Measurements from ENCODE around the gene NF2. TPM values are rescaled to one million over a fixed set of nuclear protein-coding genes. Genes with fewer than 3 reads are reported as not detected.

The NF2 gene
- total and polyA plus RNA-seq, 4 donors = 8.9 to 49.7 (median 16.3) TPM

DNA sequence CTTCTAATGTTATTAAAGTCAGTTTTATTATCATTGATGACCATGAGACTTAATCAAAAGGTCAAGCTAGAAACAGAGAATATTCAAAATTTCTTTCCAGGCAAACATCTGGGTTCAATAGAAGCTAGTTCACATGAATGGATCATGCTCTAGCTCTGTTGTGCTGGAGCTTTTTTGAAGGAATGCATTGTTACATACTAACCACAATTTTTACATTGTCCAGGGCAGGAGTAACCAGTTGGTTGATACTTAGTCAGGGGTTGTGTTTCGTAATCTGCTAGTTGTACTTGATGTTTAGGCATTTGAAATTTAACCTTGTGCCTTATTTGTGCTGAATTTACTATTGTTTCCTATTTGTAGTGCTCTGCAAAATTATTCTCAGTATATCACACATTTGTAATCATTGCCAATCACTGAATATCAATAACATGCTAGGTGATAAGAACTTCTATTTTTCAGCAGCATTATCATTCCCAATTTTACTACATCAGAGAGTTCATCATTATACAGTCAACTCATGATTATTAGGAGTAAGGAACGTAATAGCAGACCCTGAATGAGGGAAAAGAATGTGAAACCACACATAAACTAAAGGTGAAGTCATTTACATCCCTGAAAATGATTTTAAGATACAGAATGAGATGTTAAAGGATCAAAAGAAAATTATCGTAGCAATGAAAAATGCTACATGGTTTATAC lies 23.2 kb downstream of the NF2 start:
- TF ChIP-seq CTCF (IDR thresholded peaks at IDR 0.05; ENCODE audit: control extremely low read depth, extremely low read depth) = no peak

GRCh38 chr22:29627196-29627535 lies 23.7 kb downstream of the NF2 start:
- no peak for TF ChIP-seq CTCF (IDR thresholded peaks at IDR 0.05; ENCODE audit: control extremely low read depth, extremely low read depth)
- no peak overlapping the region for H3K4me3 ChIP-seq
- WGBS, 2 donors = 77 to 83% methylated on average over 3 of the region's 3 CpGs
- no peaks in the 10 kb centered on the region for H3K36me3 ChIP-seq (ENCODE audit: control insufficient read depth in 4 of 4, insufficient read depth in 4 of 4, low read length in 4 of 4)
- peaks cover 3 to 12% (median 10%) of the 10 kb centered on the region in 5 donors for H3K4me1 ChIP-seq (ENCODE audit: control insufficient read depth in 5 of 5, insufficient read depth in 5 of 5, low read length in 5 of 5)
- DNase-seq (no peak), ATAC-seq (ENCODE audit: insufficient read depth, low FRiP score) (no peak)
- H3K27me3 ChIP-seq (ENCODE audit: control insufficient read depth in 3 of 3, insufficient read depth in 3 of 3, low read length in 2 of 3) = no peaks in the 10 kb centered on the region
- no peak overlapping the region for H3K9ac ChIP-seq (ENCODE audit: insufficient read depth in 1 of 2, low read length in 2 of 2)
- H3K27ac ChIP-seq (ENCODE audit: low read depth in 1 of 2, low read length in 1 of 2) = no peak overlapping the region
- no peaks in the 10 kb centered on the region for H3K9me3 ChIP-seq (ENCODE audit: control insufficient read depth in 4 of 4, insufficient read depth in 3 of 4, low read length in 3 of 4)

More for the DNA sequence above, 23.2 kb downstream of the NF2 start:
- H3K27ac ChIP-seq (ENCODE audit: low read depth in 1 of 2, low read length in 1 of 2) = no peak overlapping the region
- WGBS, 2 donors = 86 to 89% methylated on average over 3 of the region's 3 CpGs
- no peak for DNase-seq
- H3K4me1 ChIP-seq (ENCODE audit: control insufficient read depth in 5 of 5, insufficient read depth in 5 of 5, low read length in 5 of 5) = peaks cover 3 to 12% (median 10%) of the 10 kb centered on the region in 5 donors
- H3K27me3 ChIP-seq (ENCODE audit: control insufficient read depth in 3 of 3, insufficient read depth in 3 of 3, low read length in 2 of 3) = no peaks in the 10 kb centered on the region
- H3K36me3 ChIP-seq (ENCODE audit: control insufficient read depth in 4 of 4, insufficient read depth in 4 of 4, low read length in 4 of 4) = no peaks in the 10 kb centered on the region
- no peaks in the 10 kb centered on the region for H3K9me3 ChIP-seq (ENCODE audit: control insufficient read depth in 4 of 4, insufficient read depth in 3 of 4, low read length in 3 of 4)
- no peak overlapping the region for H3K9ac ChIP-seq (ENCODE audit: insufficient read depth in 1 of 2, low read length in 2 of 2)
- H3K4me3 ChIP-seq = no peak overlapping the region
- no peak for ATAC-seq (ENCODE audit: insufficient read depth, low FRiP score)

DNA sequence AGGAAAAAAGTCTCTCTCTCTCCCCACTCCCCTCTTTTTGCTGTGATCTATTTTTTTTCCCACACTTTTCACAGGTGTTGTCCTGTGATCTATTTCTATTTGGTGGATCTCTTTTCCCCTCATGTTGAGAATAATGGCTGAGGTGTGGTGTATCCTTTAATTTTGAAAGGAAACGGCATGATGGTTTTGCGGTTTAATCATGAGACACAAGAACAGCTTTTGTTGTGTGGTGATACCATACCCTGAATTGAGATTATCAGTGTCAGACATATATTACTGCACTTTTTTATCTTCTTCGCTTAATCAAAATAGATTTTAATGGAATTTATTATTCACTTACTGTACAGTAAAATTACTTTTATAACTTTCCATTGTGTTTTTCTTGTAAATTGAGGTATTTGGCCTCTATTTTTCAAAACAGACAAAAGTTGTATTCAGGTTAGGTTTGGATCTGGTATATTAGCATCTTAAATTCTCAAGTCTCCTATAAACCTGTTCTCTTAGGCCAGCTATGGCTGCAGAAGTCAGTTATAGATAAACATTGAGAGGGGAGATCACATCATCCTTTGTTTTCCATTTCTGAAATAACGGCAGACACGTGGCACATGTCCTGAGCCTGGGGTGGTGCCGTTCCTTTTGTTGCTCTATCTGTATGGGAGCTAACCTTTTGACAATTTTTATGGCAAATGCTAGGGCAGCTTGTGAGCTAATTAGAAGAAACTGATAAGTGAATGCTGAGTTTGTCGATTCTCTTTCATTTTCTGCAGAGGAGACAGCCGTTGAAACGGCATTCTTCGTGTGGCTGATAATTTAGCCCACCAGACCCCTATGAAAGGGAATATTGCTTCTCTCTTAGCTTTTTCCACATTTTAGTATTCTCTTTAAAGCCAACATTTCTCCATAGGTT lies 25.8 kb downstream of the NF2 start:
- peaks cover 0 to 12% (median 8%) of the 10 kb centered on the region in 5 donors for H3K4me1 ChIP-seq (ENCODE audit: control insufficient read depth in 5 of 5, insufficient read depth in 5 of 5, low read length in 5 of 5)
- no peaks in the 10 kb centered on the region for H3K27me3 ChIP-seq (ENCODE audit: control insufficient read depth in 3 of 3, insufficient read depth in 3 of 3, low read length in 2 of 3)
- ATAC-seq (ENCODE audit: insufficient read depth, low FRiP score) = no peak
- no peaks in the 10 kb centered on the region for H3K9me3 ChIP-seq (ENCODE audit: control insufficient read depth in 4 of 4, insufficient read depth in 3 of 4, low read length in 3 of 4)
- no peak for TF ChIP-seq CTCF (IDR thresholded peaks at IDR 0.05; ENCODE audit: control extremely low read depth, extremely low read depth)
- DNase-seq = no peak
- no peak overlapping the region for H3K4me3 ChIP-seq
- no peak overlapping the region for H3K27ac ChIP-seq (ENCODE audit: low read depth in 1 of 2, low read length in 1 of 2)
- H3K36me3 ChIP-seq (ENCODE audit: control insufficient read depth in 4 of 4, insufficient read depth in 4 of 4, low read length in 4 of 4) = no peaks in the 10 kb centered on the region
- H3K9ac ChIP-seq (ENCODE audit: insufficient read depth in 1 of 2, low read length in 2 of 2) = no peak overlapping the region
- 80 to 85% methylated on average over 10 of the region's 10 CpGs for WGBS, 2 donors

All from lung (tissue), 12 donors.